Mucosa of descending colon (tissue), 3 donors: ENCODE results near the gene BTBD18. TPM values are rescaled to one million over a fixed set of nuclear protein-coding genes. Genes with fewer than 3 reads are reported as not detected.

Experiments used
- ATAC-seq: fragments of 200-7000 bp; cut with Tn5 transposase; one replicate; pipeline ENCODE4 v1.9.1; 2020; ENCODE audit warnings: mild to moderate bottlenecking, moderate library complexity
- DNase-seq, 3 donors: peaks; one replicate each; pipeline ENCODE4 v3.0.0-alpha.2; 2020
- H3K36me3 ChIP-seq: fragments of 200-600 bp; one replicate; pipeline ENCODE4 v1.8.0; 2021; ENCODE audit warnings: low read depth, mild to moderate bottlenecking
- H3K4me1 ChIP-seq: fragments of 200-600 bp; one replicate; pipeline ENCODE4 v1.8.0; 2021; ENCODE audit warnings: low read depth, mild to moderate bottlenecking
- H3K4me3 ChIP-seq: fragments of 200-600 bp; one replicate; pipeline ENCODE4 v1.8.0; 2021; ENCODE audit warnings: mild to moderate bottlenecking
- H3K9me3 ChIP-seq: fragments of 200-600 bp; one replicate; pipeline ENCODE4 v1.8.0; 2021; ENCODE audit warnings: mild to moderate bottlenecking
- CTCF ChIP-seq: fragments of 200-600 bp; IDR thresholded peaks from one replicate; pipeline ENCODE4 v1.8.0; 2022; ENCODE audit warnings: antibody characterized with exemption, mild to moderate bottlenecking
- intact Hi-C, 2 donors: fragments of 100-400 bp; cut with DNase I in 1 of 2; cut with micrococcal nuclease in 1 of 2; formaldehyde crosslinking; loops; one replicate each; pipeline versions ENCODE4 v1.11.0 to v1.11.1; 2022; cut with DNase I, micrococcal nuclease
- total RNA-seq, 3 donors: library from RNA; stranded (reverse); fragmentation: NEBNext Ultra II Directional in 2 of 3; extraction: Animal tissue kit (Norgen Biotek cat#: 25700) in 2 of 3; gene quantifications; one replicate each; pipeline versions ENCODE4 v1.2.1 to v1.2.4, GENCODE V29; 2021 to 2023
- donor health status: DM: no; HTN: no; CAD: no; lungs with moderate emphysema.
- donor health status: DM: no; HTN: no; CAD: no.
- donor health status: DM: no; HTN: yes; CAD: no.

Gene BTBD18
- total RNA-seq, 3 donors from 2014 or later = not detected

- no peak for ATAC-seq
- DNase-seq = no peak
- no peaks in the 10 kb centered on the region for H3K36me3 ChIP-seq
- peaks cover 79% of the 10 kb centered on the region for H3K4me1 ChIP-seq
- H3K9me3 ChIP-seq = no peaks in the 10 kb centered on the region
- intact Hi-C loops = no loop called here
- no peak overlapping the region for H3K4me3 ChIP-seq
- no peak for TF ChIP-seq CTCF
Observed at GRCh38 chr11:57787006-57787604, 35.5 kb upstream of the BTBD18 start.

- DNase-seq (no peak), ATAC-seq (no peak)
- no peaks in the 10 kb centered on the region for H3K36me3 ChIP-seq
Observed at GRCh38 chr11:57786436-57786835, 34.8 kb upstream of the BTBD18 start.

GRCh38 chr11:57785072-57785471 is 33.5 kb upstream of the BTBD18 start:
- H3K4me3 ChIP-seq = no peak overlapping the region
- H3K36me3 ChIP-seq = no peaks in the 10 kb centered on the region
- TF ChIP-seq CTCF = no peak
- DNase-seq (no peak), ATAC-seq (no peak)
- no peaks in the 10 kb centered on the region for H3K9me3 ChIP-seq
- peaks cover 81% of the 10 kb centered on the region for H3K4me1 ChIP-seq
- intact Hi-C loops = no loop called here

More at GRCh38 chr11:57786436-57786835, 34.8 kb upstream of the BTBD18 start:
- intact Hi-C loops = no loop called here
- TF ChIP-seq CTCF = no peak
- H3K4me3 ChIP-seq = no peak overlapping the region
- H3K9me3 ChIP-seq = no peaks in the 10 kb centered on the region
- H3K4me1 ChIP-seq = peaks cover 78% of the 10 kb centered on the region

GRCh38 chr11:57781529-57781943 is 29.9 kb upstream of the BTBD18 start:
- peaks cover 93% of the 10 kb centered on the region for H3K4me1 ChIP-seq
- no peak overlapping the region for H3K4me3 ChIP-seq
- peak; percentile 68 for ATAC-seq

GRCh38 chr11:57779276-57779675 is 27.7 kb upstream of the BTBD18 start:
- intact Hi-C loops = no loop called here

More at GRCh38 chr11:57781529-57781943, 29.9 kb upstream of the BTBD18 start:
- intact Hi-C loops = no loop called here
- DNase-seq = peak; percentile 64 to 81 (median 73)
- Histone ChIP-seq H3K9me3 (no peaks in the 10 kb centered on the region), H3K36me3 (no peaks in the 10 kb centered on the region)
- no peak for TF ChIP-seq CTCF

More at GRCh38 chr11:57779276-57779675, 27.7 kb upstream of the BTBD18 start:
- no peak for TF ChIP-seq CTCF
- Histone ChIP-seq H3K4me3 (no peak overlapping the region), H3K9me3 (no peaks in the 10 kb centered on the region), H3K4me1 (peaks cover 91% of the 10 kb centered on the region), H3K36me3 (no peaks in the 10 kb centered on the region)
- peak; percentile 25 for ATAC-seq
- DNase-seq = no peak
